A549 (cell line): ENCODE data around the gene BICRAL. TPM values are rescaled to one million over a fixed set of nuclear protein-coding genes. Genes with fewer than 3 reads are reported as not detected.

Experiments used
- ATAC-seq, 2 experiments: fragments of 200-7000 bp in 1 of 2; fragments of >200 bp in 1 of 2; cut with Nextera tagmentation in 1 of 2; cut with Tn5 transposase in 1 of 2; 3 replicates each; pipeline versions ENCODE4 v1.8.0 to v1.9.1; 2018 to 2020; ENCODE audit warnings: mild to moderate bottlenecking in 1 of 2, moderate library complexity in 1 of 2
- CTCF ChIA-PET: fragments of 300-600 bp; sonication (Branson Sonifier 250); formaldehyde crosslinking; extraction: SDS; loops from one replicate; lab custom pipeline; 2021; ENCODE audit warnings: antibody characterized with exemption, inconsistent platforms; lab: Yijun Ruan, JAX
- POLR2A ChIA-PET: fragments of 350-600 bp; formaldehyde crosslinking; extraction: SDS; loops from one replicate; lab custom pipeline; 2021; ENCODE audit warnings: antibody characterized with exemption, inconsistent platforms; lab: Yijun Ruan, JAX
- DNase-seq, 2 experiments: peaks; one replicate each; pipeline versions ENCODE4 v3.0.0 to v3.0.0-alpha.2; 2011 to 2016; ENCODE audit warnings: low read depth in 1 of 2, low spot score in 1 of 2
- FAIRE-seq: peaks from 2 replicates; lab custom pipeline; 2011; peaks lifted over from hg19 to GRCh38; lab: Jason Lieb, UNC
- H3K27ac ChIP-seq, 2 experiments: fragments of >200 bp; sonication (Bioruptor Twin); formaldehyde crosslinking; 3 replicates each; pipeline ENCODE4 v1.5.1; 2016 to 2017
- H3K4me1 ChIP-seq: fragments of >200 bp; sonication (Bioruptor Twin); formaldehyde crosslinking; 3 replicates; pipeline ENCODE4 v1.6.1; 2016
- H3K4me2 ChIP-seq: fragments of >200 bp; sonication (Bioruptor Twin); formaldehyde crosslinking; 3 replicates; pipeline ENCODE4 v1.6.1; 2016
- H3K4me3 ChIP-seq: fragments of >200 bp; sonication (Bioruptor Twin); formaldehyde crosslinking; 3 replicates; pipeline ENCODE4 v1.5.1; 2016
- H3K9me3 ChIP-seq: fragments of >200 bp; sonication (Bioruptor Twin); formaldehyde crosslinking; 3 replicates; pipeline ENCODE4 v1.6.1; 2016
- EHF ChIP-seq: fragments of 250-450 bp; sonication (Bioruptor Pico); IDR thresholded peaks from 2 replicates; pipeline ENCODE4 v1.5.0; 2020; ENCODE audit warnings: mild to moderate bottlenecking
- EP300 ChIP-seq, 2 experiments: fragments of >200 bp; sonication (Bioruptor Twin); formaldehyde crosslinking; IDR thresholded peaks; 2 replicates in 1 of 2; 3 replicates in 1 of 2; pipeline ENCODE4 v1.6.1; 2016 to 2017
- FOSL2 ChIP-seq, 2 experiments: fragments of 450-650 bp in 1 of 2; fragments of >200 bp in 1 of 2; sonication (Bioruptor Twin) in 1 of 2; formaldehyde crosslinking; IDR thresholded peaks; 2 replicates each; pipeline versions ENCODE4 v1.5.0 to v1.6.1; 2016 to 2020; ENCODE audit warnings: mild to moderate bottlenecking in 1 of 2, moderate library complexity in 1 of 2
- GATA3 ChIP-seq: IDR thresholded peaks from 2 replicates; pipeline ENCODE4 v1.6.1; 2012; ENCODE audit warnings: borderline replicate concordance
- HOXB5 ChIP-seq: fragments of 250-450 bp; sonication (Bioruptor Pico); IDR thresholded peaks from 2 replicates; pipeline ENCODE4 v1.5.0; 2020; ENCODE audit warnings: mild to moderate bottlenecking, moderate library complexity
- JUN ChIP-seq, 2 experiments: fragments of >200 bp; sonication (Bioruptor Twin); formaldehyde crosslinking; IDR thresholded peaks; 2 replicates in 1 of 2; 3 replicates in 1 of 2; pipeline ENCODE4 v1.6.1; 2016 to 2017
- JUNB ChIP-seq: fragments of >200 bp; sonication (Bioruptor Twin); formaldehyde crosslinking; IDR thresholded peaks from 2 replicates; pipeline ENCODE4 v1.6.1; 2016
- KDM5A ChIP-seq: fragments of 200-600 bp; sonication (generic); IDR thresholded peaks from 2 replicates; pipeline ENCODE4 v1.6.1; 2016; ENCODE audit warnings: antibody characterized with exemption, mild to moderate bottlenecking
- MAZ ChIP-seq: fragments of 150-350 bp; IDR thresholded peaks from 2 replicates; pipeline ENCODE4 v1.6.1; 2014; ENCODE audit warnings: antibody characterized with exemption, low read depth, low read length, borderline replicate concordance
- NPAS2 ChIP-seq: fragments of 250-450 bp; sonication (Bioruptor Pico); IDR thresholded peaks from 2 replicates; pipeline ENCODE4 v1.8.0; 2022; ENCODE audit warnings: mild to moderate bottlenecking, moderate library complexity, borderline replicate concordance
- NR3C1 ChIP-seq: fragments of >200 bp; sonication (Bioruptor Twin); formaldehyde crosslinking; IDR thresholded peaks from 3 replicates; pipeline ENCODE4 v1.6.1; 2017
- PHF8 ChIP-seq: fragments of 200-600 bp; sonication (generic); IDR thresholded peaks from 2 replicates; pipeline ENCODE4 v1.6.1; 2016; ENCODE audit warnings: low read depth, mild to moderate bottlenecking, antibody characterized with exemption, moderate library complexity, borderline replicate concordance
- POLR2A ChIP-seq: IDR thresholded peaks from 2 replicates; pipeline ENCODE4 v1.6.1; 2012; ENCODE audit warnings: mild to moderate bottlenecking, low read length
- RARB ChIP-seq: fragments of 250-450 bp; sonication (Bioruptor Pico); IDR thresholded peaks from 2 replicates; pipeline ENCODE4 v1.8.0; 2021; ENCODE audit warnings: mild to moderate bottlenecking, moderate library complexity
- RNF2 ChIP-seq: fragments of 200-600 bp; sonication (generic); IDR thresholded peaks from 2 replicates; pipeline ENCODE4 v1.6.1; 2016; ENCODE audit warnings: low read depth, mild to moderate bottlenecking, antibody characterized with exemption, moderate library complexity, borderline replicate concordance
- TP53 ChIP-seq: fragments of 250-450 bp; sonication (Bioruptor Pico); IDR thresholded peaks from 2 replicates; pipeline ENCODE4 v1.5.0; 2021; ENCODE audit warnings: mild to moderate bottlenecking, moderate library complexity
- ZC3H11A ChIP-seq: fragments of 450-650 bp; IDR thresholded peaks from 2 replicates; pipeline ENCODE4 v1.6.1; 2014; ENCODE audit warnings: antibody characterized with exemption, mild to moderate bottlenecking
- ZNF302 ChIP-seq: fragments of 250-450 bp; sonication (Bioruptor Pico); IDR thresholded peaks from 2 replicates; pipeline ENCODE4 v1.9.0; 2021; ENCODE audit warnings: inconsistent platforms, mild to moderate bottlenecking, moderate library complexity
- WGBS: methylation state at CpG from one replicate; pipeline ENCODE4 v1.1.6; 2017; ENCODE audit errors: missing lambda C conversion rate; 5-methylcytosine and 5-hydroxymethylcytosine counted together
- polyA plus RNA-seq, 4 experiments: library from polyadenylated mRNA; depleted of rRNA in 3 of 4; stranded (reverse); fragments of >200 nt; fragmentation: RNase III in 1 of 4; extraction: RNeasy Plus Mini Kit Qiagen cat#74134 plus additional on column Dnase treatment in 1 of 4; gene quantifications; 2 replicates in 3 of 4; 3 replicates in 1 of 4; pipeline ENCODE4 v1.2.3, GENCODE V29; 2011 to 2017
- TF ChIP-seq, protein P1 (sequence below): IDR thresholded peaks from 2 replicates; pipeline ENCODE4 v1.6.1; 2012
- TF ChIP-seq, protein P2 (sequence below): fragments of 250-450 bp; sonication (Bioruptor Pico); IDR thresholded peaks from 2 replicates; pipeline ENCODE4 v1.5.0; 2020; ENCODE audit warnings: low read depth, mild to moderate bottlenecking, moderate library complexity
- TF ChIP-seq, protein P3 (sequence below): fragments of >200 bp; sonication (Bioruptor Twin); formaldehyde crosslinking; IDR thresholded peaks from 3 replicates; pipeline ENCODE4 v1.6.1; 2016
- TF ChIP-seq, protein P4 (sequence below): IDR thresholded peaks from 2 replicates; pipeline ENCODE4 v1.6.1; 2012

Gene BICRAL
- polyA plus RNA-seq, 2 of the 4 experiments (the other 2 are of a cell fraction): 3.3 to 8.6 TPM

DNA sequence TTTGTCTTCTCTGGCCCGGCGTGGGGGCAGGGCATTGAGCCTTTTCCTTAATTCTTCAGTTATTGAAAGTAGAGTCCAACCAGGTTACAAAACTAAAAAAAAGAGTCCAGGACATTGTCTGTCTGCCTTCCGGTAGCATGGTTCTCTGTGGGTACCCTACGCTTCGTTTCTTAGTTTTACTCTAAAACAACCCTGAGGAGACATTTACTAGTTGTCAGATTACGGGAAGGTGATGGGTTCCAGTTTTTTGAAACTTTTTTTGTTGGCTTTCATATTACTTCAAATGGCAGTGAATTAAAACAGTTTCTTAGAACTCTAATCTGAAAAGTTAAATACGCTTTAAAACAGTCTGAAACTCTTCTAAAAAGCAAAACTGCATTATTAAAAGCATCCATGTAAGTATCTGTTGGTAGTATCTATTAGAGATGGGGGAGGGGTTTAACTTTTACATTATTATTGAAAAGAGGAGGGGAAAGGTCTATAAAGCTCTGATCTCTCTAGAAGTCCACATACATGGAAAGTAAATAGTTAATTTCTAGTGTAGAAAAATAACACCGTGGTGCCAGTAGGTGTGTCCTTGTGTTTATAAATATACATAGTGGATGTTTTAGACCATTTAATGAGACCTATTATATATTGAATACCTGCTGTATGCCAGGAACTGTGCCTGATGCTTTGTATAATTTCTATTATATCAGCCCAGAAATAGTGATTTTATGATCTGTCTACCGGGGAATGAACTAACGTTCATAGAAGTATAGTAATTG, 2.2 kb downstream of the BICRAL start:
- ChIA-PET CTCF (no interaction called here), POLR2A (interaction anchor here (1.5 to 4.3 kb wide), 3 partner anchors 16 to 37 kb away, joined by 5 to 154 read pairs (median 38); partner anchors contain the start of gene TBCC)
- ATAC-seq (no peak), DNase-seq (no peak), FAIRE-seq (no peak)
- 17% methylated on average over 10 of the region's 10 CpGs for WGBS
- Histone ChIP-seq H3K4me2 (peak overlapping the region; percentile 84), H3K9me3 (no peaks in the 10 kb centered on the region), H3K4me3 (peak overlapping the region; percentile 70), H3K27ac (peak overlapping the region; percentile 100), H3K4me1 (peaks cover 8% of the 10 kb centered on the region; the same call in 2 of the 3 replicates)
- TF ChIP-seq MAZ: no peak
- TF ChIP-seq RNF2: no peak
- TF ChIP-seq ZNF302 (CRISPR knock-in tag): no peak
- TF ChIP-seq, protein P1, sequence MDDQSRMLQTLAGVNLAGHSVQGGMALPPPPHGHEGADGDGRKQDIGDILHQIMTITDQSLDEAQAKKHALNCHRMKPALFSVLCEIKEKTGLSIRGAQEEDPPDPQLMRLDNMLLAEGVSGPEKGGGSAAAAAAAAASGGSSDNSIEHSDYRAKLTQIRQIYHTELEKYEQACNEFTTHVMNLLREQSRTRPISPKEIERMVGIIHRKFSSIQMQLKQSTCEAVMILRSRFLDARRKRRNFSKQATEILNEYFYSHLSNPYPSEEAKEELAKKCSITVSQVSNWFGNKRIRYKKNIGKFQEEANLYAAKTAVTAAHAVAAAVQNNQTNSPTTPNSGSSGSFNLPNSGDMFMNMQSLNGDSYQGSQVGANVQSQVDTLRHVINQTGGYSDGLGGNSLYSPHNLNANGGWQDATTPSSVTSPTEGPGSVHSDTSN: no peak
- TF ChIP-seq, protein P2, sequence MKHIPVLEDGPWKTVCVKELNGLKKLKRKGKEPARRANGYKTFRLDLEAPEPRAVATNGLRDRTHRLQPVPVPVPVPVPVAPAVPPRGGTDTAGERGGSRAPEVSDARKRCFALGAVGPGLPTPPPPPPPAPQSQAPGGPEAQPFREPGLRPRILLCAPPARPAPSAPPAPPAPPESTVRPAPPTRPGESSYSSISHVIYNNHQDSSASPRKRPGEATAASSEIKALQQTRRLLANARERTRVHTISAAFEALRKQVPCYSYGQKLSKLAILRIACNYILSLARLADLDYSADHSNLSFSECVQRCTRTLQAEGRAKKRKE (CRISPR knock-in tag): no peak
- TF ChIP-seq NR3C1: no peak
- no peak for TF ChIP-seq PHF8
- TF ChIP-seq HOXB5 (CRISPR knock-in tag): no peak
- TF ChIP-seq, protein P3, sequence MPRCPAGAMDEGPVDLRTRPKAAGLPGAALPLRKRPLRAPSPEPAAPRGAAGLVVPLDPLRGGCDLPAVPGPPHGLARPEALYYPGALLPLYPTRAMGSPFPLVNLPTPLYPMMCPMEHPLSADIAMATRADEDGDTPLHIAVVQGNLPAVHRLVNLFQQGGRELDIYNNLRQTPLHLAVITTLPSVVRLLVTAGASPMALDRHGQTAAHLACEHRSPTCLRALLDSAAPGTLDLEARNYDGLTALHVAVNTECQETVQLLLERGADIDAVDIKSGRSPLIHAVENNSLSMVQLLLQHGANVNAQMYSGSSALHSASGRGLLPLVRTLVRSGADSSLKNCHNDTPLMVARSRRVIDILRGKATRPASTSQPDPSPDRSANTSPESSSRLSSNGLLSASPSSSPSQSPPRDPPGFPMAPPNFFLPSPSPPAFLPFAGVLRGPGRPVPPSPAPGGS: no peak
- TF ChIP-seq EP300 (IDR thresholded peaks at IDR 0.05): no peak
- no peak for TF ChIP-seq POLR2A

DNA sequence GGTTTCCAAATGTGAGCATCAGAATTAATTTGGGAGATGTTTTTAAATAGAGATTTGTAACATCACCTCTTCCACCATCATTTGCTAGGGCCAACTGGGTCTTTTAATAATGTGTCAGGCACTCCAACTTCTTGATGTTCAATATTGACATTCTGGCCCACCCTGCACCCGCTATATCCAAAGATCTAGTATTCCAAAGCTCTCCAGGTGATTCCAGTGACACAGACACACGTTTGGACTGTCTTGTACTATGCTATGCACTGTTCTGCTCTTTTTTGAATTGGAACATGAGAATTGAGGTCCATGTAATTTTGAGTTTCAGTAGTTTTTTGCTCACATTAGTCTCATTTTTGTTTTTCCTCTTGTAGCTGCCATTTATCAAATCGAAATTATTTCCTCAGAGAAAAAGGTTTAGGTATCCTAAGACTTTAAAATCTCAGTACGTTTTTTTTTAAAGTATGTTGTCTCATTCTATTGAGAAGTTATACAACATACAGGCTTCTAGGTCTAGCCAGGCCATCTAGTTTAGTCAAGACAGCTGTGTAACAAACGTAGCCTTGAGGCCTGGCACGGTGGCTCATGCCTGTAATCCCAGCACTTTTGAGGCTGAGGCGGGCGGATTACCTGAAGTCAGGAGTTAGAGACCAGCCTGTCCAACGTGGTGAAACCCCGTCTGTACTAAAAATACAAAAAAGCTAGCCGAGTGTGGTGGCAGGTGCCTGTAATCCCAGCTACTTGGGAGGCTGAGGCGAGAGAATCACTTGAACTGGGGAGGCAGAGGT, 3.1 kb downstream of the BICRAL start:
- TF ChIP-seq NPAS2 (CRISPR knock-in tag) (no peak), RARB (CRISPR knock-in tag) (no peak), TP53 (CRISPR knock-in tag) (no peak), NR3C1 (no peak)
- TF ChIP-seq, protein P4, sequence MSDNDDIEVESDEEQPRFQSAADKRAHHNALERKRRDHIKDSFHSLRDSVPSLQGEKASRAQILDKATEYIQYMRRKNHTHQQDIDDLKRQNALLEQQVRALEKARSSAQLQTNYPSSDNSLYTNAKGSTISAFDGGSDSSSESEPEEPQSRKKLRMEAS: no peak
- ATAC-seq (no peak), FAIRE-seq (no peak), DNase-seq (no peak)
- H3K9me3 ChIP-seq: no peaks in the 10 kb centered on the region
- H3K4me3 ChIP-seq: peak overlapping the region; percentile 70
- H3K4me1 ChIP-seq: peaks cover 13% of the 10 kb centered on the region; the same call in 2 of the 3 replicates
- H3K4me2 ChIP-seq: peak overlapping the region; percentile 84
- peak overlapping the region in 1 of 2 experiments; percentile 100; a peak in 3 of 6 replicates for H3K27ac ChIP-seq
- ChIA-PET POLR2A (interaction anchor here (0.7 to 1.5 kb wide), 2 partner anchors 38 to 568 kb away, joined by 3 to 5 read pairs; no protein-coding TSS in a partner anchor), CTCF (no interaction called here)
- WGBS: 89% methylated on average over 12 of the region's 12 CpGs

DNA sequence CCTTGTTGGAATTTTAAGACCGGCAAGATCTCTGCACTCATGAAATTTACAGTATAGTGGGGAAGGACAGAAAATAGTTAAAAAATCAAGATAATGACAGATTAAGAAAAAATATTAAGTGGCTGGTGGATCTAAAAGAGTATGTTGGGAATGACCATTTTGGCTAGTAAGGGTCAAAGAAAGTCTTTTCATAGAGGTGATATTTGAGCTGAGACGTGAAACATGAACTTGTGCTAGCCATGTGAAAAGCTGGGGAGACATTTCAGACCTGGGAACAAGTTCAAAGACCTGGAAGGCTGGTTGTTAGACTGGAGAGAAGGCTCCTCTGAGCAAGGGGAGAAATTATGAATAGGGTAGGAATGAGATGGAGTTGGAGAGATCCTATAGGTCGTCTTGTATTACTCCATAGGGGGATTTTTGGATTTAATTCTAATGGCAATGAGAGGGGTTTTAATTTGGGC, 4.7 kb downstream of the BICRAL start:
- H3K9me3 ChIP-seq: no peaks in the 10 kb centered on the region
- H3K4me3 ChIP-seq: no peak overlapping the region
- H3K4me2 ChIP-seq: 0 out of 3 replicates have a peak overlapping the region, but pooled peaks have one; percentile 3
- FAIRE-seq (no peak), DNase-seq (no peak), ATAC-seq (no peak)
- H3K27ac ChIP-seq: no peak overlapping the region
- POLR2A ChIA-PET: interaction anchor here (1.1 kb wide), 1 partner anchor 44 kb away, joined by 3 read pairs; no protein-coding TSS in a partner anchor
- H3K4me1 ChIP-seq: 0 out of 3 replicates have a peak, but pooled peaks cover 7% of the 10 kb centered on the region
- WGBS: 90% methylated on average over 3 of the region's 3 CpGs
- TF ChIP-seq EHF (CRISPR knock-in tag): no peak
- TF ChIP-seq ZC3H11A: no peak
- TF ChIP-seq, protein P2 (CRISPR knock-in tag): no peak
- TF ChIP-seq NR3C1: no peak
- TF ChIP-seq KDM5A: no peak
- 0 out of 5 replicates have a peak, but pooled peaks of 1 of the 2 experiments have one; percentile 16 for TF ChIP-seq JUN (IDR thresholded peaks at IDR 0.05)
- no peak for TF ChIP-seq GATA3
- no peak for TF ChIP-seq JUNB
- no peak for TF ChIP-seq FOSL2 (IDR thresholded peaks at IDR 0.05)
- TF ChIP-seq FOSL2 (CRISPR knock-in tag; IDR thresholded peaks at IDR 0.05): no peak
- CTCF ChIA-PET: interaction anchor here (0.6 to 1.1 kb wide), 3 partner anchors 44 to 350 kb away, joined by 3 to 4 read pairs (median 4); no protein-coding TSS in a partner anchor
